GM12891 (cell line): ENCODE measurements around the gene NCKAP1.

ENCODE experiments used
- POLR2A ChIP-seq: IDR thresholded peaks from 2 replicates; pipeline ENCODE4 v1.6.1; 2011; ENCODE audit warnings: low read depth, low read length, control low read depth
- POLR2AphosphoS5 ChIP-seq: IDR thresholded peaks from 2 replicates; pipeline ENCODE4 v1.6.1; 2011; ENCODE audit warnings: low read depth, low read length, control low read depth
- SPI1 ChIP-seq: IDR thresholded peaks from 2 replicates; pipeline ENCODE4 v1.6.1; 2011; ENCODE audit warnings: low read depth, low read length, control low read depth
- TAF1 ChIP-seq: IDR thresholded peaks from 2 replicates; pipeline ENCODE4 v1.6.1; 2011; ENCODE audit warnings: low read depth, low read length, control low read depth

DNA sequence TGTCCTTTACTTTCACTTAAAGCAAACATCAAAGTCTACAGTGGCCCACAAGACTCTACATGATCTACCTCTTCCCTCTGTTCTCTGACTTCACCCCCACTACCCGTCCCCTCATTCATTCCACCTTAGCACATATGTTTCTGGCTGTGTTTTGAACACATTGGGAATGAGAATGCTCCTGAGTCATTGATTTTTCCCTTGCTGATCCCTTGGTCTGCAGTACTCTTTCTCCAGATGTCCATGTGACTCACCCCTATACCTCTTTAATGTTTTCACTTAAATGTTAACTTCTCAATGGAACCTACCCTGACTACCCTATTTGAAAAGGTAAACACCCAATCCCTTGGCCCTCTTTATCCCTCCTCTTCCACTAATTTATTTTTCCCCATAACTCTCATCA lies 141.1 kb downstream of the NCKAP1 start:
- no peak for TF ChIP-seq TAF1
- TF ChIP-seq POLR2A, result no peak
- TF ChIP-seq SPI1, result no peak
- TF ChIP-seq POLR2AphosphoS5, result no peak
